GM12873 (cell line): ENCODE results near the gene RPS2.

Experiments
- TF ChIP-seq, protein P1 (sequence below): IDR thresholded peaks from 2 replicates; pipeline ENCODE4 v1.5.1; 2012; ENCODE audit warnings: low read depth, mild to moderate bottlenecking, moderate library complexity, low read length, control low read depth; ENCODE audit not compliant: insufficient read depth; ENCODE audit errors: missing control alignments

The RPS2 gene

GRCh38 chr16:2007081-2007836 is 42.6 kb upstream of the RPS2 start:
- TF ChIP-seq, protein P1, sequence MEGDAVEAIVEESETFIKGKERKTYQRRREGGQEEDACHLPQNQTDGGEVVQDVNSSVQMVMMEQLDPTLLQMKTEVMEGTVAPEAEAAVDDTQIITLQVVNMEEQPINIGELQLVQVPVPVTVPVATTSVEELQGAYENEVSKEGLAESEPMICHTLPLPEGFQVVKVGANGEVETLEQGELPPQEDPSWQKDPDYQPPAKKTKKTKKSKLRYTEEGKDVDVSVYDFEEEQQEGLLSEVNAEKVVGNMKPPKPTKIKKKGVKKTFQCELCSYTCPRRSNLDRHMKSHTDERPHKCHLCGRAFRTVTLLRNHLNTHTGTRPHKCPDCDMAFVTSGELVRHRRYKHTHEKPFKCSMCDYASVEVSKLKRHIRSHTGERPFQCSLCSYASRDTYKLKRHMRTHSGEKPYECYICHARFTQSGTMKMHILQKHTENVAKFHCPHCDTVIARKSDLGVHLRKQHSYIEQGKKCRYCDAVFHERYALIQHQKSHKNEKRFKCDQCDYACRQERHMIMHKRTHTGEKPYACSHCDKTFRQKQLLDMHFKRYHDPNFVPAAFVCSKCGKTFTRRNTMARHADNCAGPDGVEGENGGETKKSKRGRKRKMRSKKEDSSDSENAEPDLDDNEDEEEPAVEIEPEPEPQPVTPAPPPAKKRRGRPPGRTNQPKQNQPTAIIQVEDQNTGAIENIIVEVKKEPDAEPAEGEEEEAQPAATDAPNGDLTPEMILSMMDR, result no peak

GRCh38 chr16:2006317-2006716 is 41.7 kb upstream of the RPS2 start:
- TF ChIP-seq, protein P1, result no peak

DNA sequence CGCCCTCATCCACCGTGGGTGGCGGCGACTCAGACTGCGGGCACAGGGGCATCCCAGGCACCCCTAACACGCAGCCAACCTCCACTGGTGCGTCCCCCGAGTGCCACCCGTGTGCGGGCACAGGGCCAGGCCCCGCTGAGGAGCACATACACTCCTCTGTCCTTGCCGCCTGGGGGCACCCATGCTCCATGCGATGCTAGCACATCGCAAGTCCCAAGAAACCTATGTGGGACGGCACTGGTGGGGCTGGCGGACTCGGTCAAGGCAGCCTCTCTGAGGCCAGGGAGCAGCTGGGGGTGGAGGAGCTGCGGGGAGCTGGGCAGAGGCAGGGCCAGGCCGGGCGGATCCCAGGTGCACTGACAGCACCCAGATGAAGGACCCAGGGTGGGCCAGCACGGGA is 41.0 kb upstream of the RPS2 start:
- TF ChIP-seq, protein P1, result peak; percentile 25

DNA sequence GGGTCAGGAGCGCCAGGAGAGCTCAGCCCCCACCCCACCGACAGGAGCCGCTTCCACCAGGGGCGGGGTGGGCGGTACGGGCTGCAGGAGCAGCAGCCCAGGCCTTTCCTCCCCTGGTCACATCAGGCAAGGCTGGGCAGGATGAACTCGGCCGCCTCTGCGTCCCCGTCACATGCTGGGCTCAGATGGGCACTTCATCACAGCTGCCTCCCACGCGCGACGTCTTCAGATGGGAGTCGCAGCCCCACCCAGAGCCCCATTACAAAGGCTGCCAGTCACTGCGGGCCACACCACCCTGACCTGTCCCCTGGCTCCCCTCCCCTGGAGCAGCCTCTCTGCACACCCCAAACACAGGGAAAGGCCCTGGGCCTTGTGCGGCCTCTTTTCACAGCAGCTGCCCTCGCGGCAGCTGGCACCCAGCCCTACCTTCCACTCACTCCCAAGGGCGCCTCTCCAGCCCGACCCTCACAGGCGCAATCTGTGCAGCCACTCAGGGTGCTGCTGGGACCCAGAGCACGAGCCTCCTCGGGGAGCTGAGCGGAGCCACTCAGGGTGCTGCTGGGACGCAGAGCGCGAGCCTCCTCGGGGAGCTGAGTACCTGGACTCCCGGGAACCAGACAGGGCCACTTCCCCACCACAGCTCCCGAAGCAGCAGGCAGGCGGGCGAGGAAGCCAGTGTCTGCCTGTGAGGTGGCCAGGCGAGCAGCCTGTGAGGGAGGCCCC is 40.3 kb upstream of the RPS2 start:
- TF ChIP-seq, protein P1, result no peak

- TF ChIP-seq, protein P1, result peak; percentile 96
These were observed 39.4 kb upstream of the RPS2 start for GRCh38 chr16:2003827-2004641.

DNA sequence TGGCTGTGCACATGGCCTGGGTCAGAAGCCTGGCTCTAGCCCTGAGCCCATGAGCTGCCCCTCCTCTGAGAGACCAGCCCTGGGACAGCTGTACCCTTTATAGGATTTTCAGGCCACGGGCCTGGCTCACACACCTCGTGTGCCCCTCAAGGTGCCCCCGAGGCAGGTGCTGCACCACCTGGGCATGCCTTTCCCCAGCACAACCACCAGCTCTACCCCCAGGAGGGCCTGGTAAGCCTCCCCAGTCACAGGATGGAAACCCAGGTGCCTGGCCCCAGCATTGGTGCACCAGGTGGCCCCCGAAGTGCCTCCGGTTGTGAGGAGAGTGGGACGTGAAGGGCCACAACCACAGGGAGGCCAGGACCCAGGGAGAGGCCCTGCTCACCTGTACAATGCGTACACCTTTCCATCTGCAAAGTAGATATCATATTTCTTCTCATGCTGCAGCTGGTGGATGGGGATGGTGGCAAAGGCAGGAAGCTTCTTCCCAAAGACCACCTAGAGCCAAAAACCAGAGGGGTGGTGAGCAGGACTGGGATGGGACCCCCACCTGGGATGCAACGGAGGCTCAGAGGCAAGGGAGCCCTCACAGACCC is 38.7 kb upstream of the RPS2 start:
- TF ChIP-seq, protein P1, result no peak
